GM10266 (cell line): ENCODE data around the gene MTHFR.

Source experiments
- DNase-seq: peaks from one replicate; pipeline ENCODE4 v3.0.0; 2012; ENCODE audit errors: extremely low spot score
- TF ChIP-seq, protein P1 (sequence below): IDR thresholded peaks from 2 replicates; pipeline ENCODE4 v1.5.1; 2012; ENCODE audit warnings: mild to moderate bottlenecking, low read depth; ENCODE audit not compliant: control insufficient read depth, insufficient read depth; ENCODE audit errors: missing control alignments

Gene MTHFR

GRCh38 chr1:11769274-11769673 is 36.5 kb downstream of the MTHFR start:
- TF ChIP-seq, protein P1, sequence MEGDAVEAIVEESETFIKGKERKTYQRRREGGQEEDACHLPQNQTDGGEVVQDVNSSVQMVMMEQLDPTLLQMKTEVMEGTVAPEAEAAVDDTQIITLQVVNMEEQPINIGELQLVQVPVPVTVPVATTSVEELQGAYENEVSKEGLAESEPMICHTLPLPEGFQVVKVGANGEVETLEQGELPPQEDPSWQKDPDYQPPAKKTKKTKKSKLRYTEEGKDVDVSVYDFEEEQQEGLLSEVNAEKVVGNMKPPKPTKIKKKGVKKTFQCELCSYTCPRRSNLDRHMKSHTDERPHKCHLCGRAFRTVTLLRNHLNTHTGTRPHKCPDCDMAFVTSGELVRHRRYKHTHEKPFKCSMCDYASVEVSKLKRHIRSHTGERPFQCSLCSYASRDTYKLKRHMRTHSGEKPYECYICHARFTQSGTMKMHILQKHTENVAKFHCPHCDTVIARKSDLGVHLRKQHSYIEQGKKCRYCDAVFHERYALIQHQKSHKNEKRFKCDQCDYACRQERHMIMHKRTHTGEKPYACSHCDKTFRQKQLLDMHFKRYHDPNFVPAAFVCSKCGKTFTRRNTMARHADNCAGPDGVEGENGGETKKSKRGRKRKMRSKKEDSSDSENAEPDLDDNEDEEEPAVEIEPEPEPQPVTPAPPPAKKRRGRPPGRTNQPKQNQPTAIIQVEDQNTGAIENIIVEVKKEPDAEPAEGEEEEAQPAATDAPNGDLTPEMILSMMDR, result no peak
- no peak for DNase-seq

GRCh38 chr1:11768821-11769220 is 36.9 kb downstream of the MTHFR start:
- DNase-seq, result no peak
- TF ChIP-seq, protein P1, result no peak

DNA sequence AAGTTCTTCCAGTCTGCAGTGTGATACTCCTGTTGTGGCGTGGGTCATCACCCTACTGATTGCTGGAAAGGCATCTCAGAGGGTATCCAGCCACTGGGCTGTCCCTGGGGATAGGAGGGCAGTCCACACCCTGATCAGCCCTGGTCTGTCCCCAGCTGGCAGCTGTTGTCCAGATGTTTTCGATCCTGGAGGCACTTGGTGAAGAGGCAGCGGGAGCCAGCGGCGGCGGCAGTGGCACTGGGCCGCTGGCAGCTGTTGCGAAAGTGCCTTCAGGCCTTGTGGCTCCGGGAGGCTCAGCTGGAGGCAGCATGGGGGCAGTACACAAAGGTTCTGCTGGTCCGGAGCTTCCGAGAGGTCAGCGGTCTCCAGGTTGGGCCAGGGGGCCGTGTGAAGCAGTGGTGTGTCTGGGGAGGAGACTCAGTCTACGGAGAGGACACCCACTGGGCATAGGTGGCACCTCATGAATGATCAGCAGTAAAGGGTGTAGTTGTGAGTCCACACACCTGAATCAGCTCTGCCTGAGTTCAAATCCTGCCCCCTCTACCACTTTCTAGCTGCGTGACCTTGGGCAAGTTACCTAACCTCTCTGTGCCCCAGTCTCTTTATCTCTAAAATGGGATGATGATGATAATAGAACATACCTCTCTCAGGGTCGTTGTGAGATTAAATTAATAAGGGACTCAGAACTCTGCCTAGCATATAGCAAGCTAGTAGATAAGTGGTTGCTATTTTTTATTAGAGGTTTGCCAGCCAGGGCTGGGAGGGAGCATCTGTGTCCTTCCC is 37.7 kb downstream of the MTHFR start:
- TF ChIP-seq, protein P1, result no peak
- no peak for DNase-seq

- TF ChIP-seq, protein P1, result no peak
- DNase-seq, result no peak
These were observed 39.4 kb downstream of the MTHFR start for GRCh38 chr1:11766429-11766776.

GRCh38 chr1:11765661-11766428 is 39.9 kb downstream of the MTHFR start:
- TF ChIP-seq, protein P1, result no peak
- no peak for DNase-seq

DNA sequence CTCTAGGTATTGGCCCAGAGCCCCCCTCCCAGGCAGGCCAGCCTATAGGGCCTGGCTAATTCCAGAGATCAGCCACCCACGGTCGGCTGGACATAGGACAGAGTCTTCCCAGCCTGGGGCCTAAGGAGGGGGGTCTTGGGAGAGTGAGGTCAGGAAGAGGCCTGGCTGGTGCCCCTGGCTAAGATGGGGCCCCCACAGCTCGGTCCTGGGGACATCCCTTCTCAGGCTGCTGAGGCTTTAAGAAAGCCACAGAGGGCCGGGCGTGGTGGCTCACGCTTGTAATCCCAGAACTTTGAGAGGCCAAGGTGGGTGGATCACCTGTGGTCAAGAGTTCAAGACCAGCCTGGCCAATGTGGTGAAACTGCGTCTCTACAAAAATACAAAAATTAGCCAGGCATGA is 41.2 kb downstream of the MTHFR start:
- TF ChIP-seq, protein P1, result no peak
- DNase-seq, result no peak

- DNase-seq, result no peak
- TF ChIP-seq, protein P1, result no peak
These were observed 41.6 kb downstream of the MTHFR start for GRCh38 chr1:11764115-11764514.
